GM12864 (cell line): ENCODE data around the gene ACAP2.

Experiments
- DNase-seq: peaks from one replicate; pipeline ENCODE4 v3.0.0-alpha.2; 2011; ENCODE audit warnings: low read depth
- H3K4me3 ChIP-seq: 2 replicates; pipeline ENCODE4 v1.5.1; 2011; ENCODE audit warnings: mild to moderate bottlenecking, low read depth, low read length, control low read depth
- TF ChIP-seq, protein P1 (sequence below): IDR thresholded peaks from 2 replicates; pipeline ENCODE4 v1.5.1; 2011; ENCODE audit warnings: low read depth, mild to moderate bottlenecking, moderate library complexity, low read length, control low read depth, inconsistent platforms; ENCODE audit errors: missing control alignments

Gene ACAP2

DNA sequence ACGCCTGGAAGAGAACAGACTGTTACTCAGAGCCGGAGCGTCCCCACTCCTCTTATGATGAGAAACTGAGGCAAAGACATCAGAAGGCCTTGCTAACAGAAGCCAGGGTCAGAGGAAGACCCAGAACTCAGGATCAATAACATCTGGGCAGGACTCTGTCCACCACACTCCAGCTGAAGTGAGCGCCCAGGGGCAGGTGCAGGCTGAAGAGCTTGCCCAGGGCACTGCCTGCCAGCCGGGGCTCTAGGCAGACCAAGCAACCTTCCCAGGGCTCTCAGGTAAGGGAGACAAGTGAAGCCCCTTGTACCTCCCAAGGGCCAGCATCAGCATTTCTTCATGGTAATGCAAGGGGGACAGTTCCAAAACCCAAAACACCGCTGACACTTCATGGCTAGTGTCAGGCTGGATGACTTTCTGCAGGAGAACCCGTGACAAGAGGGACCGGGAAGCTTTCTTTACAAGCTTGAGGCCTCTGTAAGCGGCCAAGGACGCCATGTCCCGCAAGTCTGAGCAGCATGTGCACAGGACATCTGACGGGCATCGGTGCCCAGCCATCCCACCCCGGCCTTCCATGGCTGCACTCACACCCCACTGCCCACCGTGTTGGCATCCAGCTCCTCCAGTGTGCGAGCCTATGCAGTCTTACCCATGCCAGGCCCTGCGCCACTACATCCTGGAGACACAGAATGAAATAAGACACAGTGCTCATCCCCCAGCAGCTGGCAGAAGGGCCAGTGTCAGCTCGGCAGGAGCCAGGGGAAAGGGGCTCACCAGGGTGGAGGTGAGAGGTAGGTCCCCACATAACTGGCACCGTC is 186.0 kb downstream of the ACAP2 start:
- TF ChIP-seq, protein P1, sequence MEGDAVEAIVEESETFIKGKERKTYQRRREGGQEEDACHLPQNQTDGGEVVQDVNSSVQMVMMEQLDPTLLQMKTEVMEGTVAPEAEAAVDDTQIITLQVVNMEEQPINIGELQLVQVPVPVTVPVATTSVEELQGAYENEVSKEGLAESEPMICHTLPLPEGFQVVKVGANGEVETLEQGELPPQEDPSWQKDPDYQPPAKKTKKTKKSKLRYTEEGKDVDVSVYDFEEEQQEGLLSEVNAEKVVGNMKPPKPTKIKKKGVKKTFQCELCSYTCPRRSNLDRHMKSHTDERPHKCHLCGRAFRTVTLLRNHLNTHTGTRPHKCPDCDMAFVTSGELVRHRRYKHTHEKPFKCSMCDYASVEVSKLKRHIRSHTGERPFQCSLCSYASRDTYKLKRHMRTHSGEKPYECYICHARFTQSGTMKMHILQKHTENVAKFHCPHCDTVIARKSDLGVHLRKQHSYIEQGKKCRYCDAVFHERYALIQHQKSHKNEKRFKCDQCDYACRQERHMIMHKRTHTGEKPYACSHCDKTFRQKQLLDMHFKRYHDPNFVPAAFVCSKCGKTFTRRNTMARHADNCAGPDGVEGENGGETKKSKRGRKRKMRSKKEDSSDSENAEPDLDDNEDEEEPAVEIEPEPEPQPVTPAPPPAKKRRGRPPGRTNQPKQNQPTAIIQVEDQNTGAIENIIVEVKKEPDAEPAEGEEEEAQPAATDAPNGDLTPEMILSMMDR, result no peak
- no peak for DNase-seq
- H3K4me3 ChIP-seq, result no peak overlapping the region

- TF ChIP-seq, protein P1, result no peak
- no peak for DNase-seq
These were observed 187.0 kb downstream of the ACAP2 start for GRCh38 chr3:195255571-195256501.

DNA sequence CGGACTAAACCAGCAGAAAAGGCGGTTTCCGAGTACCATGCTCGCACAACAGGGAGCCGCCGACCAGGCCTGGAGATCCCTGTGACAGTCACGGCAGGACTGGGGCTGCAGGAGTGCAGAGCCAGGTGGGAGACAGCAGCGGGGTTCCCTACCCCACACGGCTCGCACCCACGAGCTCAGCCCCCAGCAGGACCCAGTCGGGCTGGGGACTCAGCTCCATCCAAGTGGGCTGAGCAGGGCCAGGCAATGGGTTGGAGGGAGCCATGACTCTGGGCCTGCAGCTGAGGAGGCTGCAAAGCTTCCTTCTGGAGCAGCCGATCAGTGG is 187.7 kb downstream of the ACAP2 start:
- TF ChIP-seq, protein P1, result no peak
- no peak for DNase-seq
- H3K4me3 ChIP-seq, result no peak overlapping the region

More at GRCh38 chr3:195255571-195256501, 187.0 kb downstream of the ACAP2 start:
- no peak overlapping the region for H3K4me3 ChIP-seq

DNA sequence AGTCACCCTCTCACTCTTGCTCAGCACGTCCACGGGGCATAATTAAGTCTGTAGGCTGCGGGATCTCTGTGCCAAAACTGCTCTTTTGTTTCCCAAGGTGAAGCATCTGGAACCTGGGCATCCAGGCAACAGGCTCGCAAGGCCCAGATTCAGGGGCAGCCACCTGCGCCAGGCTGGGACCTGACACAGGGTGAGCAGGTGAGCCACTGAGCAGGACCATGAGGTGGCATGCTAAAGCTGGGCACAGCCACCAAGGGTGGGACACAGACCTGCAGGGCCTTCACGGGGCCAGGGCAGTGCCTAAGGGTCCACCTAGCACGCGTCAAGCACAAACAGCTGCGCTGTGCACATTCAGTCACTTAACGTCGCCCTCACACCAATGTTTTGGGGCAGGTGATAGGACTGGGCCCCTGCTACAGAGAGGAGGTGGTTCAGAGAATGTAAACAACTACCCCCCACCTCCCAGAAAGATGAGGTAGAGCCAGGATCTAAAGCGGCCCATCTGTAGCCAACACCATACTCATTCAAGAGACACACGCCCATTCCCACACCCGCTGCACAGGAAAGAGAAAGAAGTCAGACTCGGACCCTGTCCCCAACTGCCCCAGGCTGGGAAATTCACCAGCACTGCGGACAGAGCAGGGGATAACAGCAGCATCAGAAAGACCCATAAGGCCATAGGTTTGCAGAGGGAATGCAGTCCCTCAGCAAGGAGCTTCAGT is 188.2 kb downstream of the ACAP2 start:
- TF ChIP-seq, protein P1, result no peak
- DNase-seq, result no peak
- no peak overlapping the region for H3K4me3 ChIP-seq

GRCh38 chr3:195253923-195254432 is 188.8 kb downstream of the ACAP2 start:
- no peak for DNase-seq
- TF ChIP-seq, protein P1, result no peak
- H3K4me3 ChIP-seq, result no peak overlapping the region

DNA sequence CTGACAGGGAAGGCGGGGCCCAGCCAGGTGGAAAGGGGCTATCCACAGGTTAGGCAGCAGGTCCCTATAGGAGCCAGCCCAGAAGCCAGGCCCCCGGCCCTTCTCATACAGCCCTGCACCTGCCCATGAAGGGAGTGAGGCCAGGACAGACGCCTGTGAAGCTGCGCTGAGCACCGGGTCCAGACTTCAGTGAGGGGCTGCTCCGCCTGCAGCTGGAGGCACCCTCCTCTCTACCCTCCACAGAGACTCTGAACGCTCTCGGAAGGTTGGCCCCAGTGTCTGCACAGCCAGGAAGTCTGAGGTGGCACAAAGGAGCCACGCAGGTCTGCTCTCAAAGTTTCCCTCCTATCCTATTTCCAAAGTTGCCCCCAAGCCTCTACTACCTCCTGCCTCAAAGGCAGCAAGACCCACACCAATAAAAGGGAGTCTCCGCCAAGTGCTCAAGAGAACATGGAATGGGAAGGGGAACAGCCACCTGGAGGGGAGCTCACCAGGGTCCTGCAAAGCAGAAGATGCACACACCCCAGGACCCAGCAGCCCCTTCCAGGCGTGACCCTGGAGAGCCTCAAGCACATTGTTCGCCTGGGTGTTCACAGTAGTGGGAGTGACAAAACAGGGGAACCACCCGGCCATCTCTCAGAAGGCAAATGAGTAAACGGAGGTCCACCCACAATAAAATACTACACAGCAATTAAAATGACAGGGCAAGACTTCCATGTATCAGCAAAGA is 191.3 kb downstream of the ACAP2 start:
- TF ChIP-seq, protein P1, result no peak
- DNase-seq, result no peak

More for the DNA sequence above, 191.3 kb downstream of the ACAP2 start:
- no peak overlapping the region for H3K4me3 ChIP-seq
